Neural progenitor cell (in vitro differentiated cells): Measurements from ENCODE around the gene PAK6.

Experiments
- CTCF ChIP-seq: fragments of 200-600 bp; sonication (generic); IDR thresholded peaks from 2 replicates; pipeline ENCODE4 v1.5.1; 2017; ENCODE audit warnings: antibody characterized with exemption, mild to moderate bottlenecking
- EZH2 ChIP-seq: fragments of 200-600 bp; sonication (generic); IDR thresholded peaks from 2 replicates; pipeline ENCODE4 v1.6.1; 2017; ENCODE audit warnings: antibody characterized with exemption, mild to moderate bottlenecking, moderate library complexity

- TF ChIP-seq CTCF (no peak), EZH2 (no peak)
Measured at GRCh38 chr15:40240619-40241221, 1.9 kb downstream of the PAK6 start.
